ENCODE measurements around the gene TCERG1L. TPM values are rescaled to one million over a fixed set of nuclear protein-coding genes. Genes with fewer than 3 reads are reported as not detected.

Gene TCERG1L
- total RNA-seq, 2 experiments from 2014 or later = not detected

- CTCF ChIA-PET = no interaction called here
- POLR2A ChIA-PET = no interaction called here
- Mint-ChIP-seq H3K9me3 (peaks cover 1% of the 10 kb centered on the region), H3K27ac (no peak overlapping the region), H3K4me1 (ENCODE audit: low read depth) (no peaks in the 10 kb centered on the region), H3K36me3 (ENCODE audit: low read depth) (no peaks in the 10 kb centered on the region), H3K27me3 (peaks cover 3% of the 10 kb centered on the region), H3K4me3 (no peak overlapping the region)
- ATAC-seq (no peak), DNase-seq (no peak)
- intact Hi-C loops (cut with micrococcal nuclease) = no loop called here
- TF ChIP-seq, protein P1, sequence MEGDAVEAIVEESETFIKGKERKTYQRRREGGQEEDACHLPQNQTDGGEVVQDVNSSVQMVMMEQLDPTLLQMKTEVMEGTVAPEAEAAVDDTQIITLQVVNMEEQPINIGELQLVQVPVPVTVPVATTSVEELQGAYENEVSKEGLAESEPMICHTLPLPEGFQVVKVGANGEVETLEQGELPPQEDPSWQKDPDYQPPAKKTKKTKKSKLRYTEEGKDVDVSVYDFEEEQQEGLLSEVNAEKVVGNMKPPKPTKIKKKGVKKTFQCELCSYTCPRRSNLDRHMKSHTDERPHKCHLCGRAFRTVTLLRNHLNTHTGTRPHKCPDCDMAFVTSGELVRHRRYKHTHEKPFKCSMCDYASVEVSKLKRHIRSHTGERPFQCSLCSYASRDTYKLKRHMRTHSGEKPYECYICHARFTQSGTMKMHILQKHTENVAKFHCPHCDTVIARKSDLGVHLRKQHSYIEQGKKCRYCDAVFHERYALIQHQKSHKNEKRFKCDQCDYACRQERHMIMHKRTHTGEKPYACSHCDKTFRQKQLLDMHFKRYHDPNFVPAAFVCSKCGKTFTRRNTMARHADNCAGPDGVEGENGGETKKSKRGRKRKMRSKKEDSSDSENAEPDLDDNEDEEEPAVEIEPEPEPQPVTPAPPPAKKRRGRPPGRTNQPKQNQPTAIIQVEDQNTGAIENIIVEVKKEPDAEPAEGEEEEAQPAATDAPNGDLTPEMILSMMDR (IDR thresholded peaks at IDR 0.05) = no peak
Measured at GRCh38 chr10:131198843-131199242, 112.7 kb downstream of the TCERG1L start.

- no peaks in the 10 kb centered on the region for H3K4me1 Mint-ChIP-seq (ENCODE audit: low read depth)
- CTCF ChIA-PET = no interaction called here
- intact Hi-C loops (cut with micrococcal nuclease) = no loop called here
- POLR2A ChIA-PET = no interaction called here
- peaks cover 1% of the 10 kb centered on the region for H3K9me3 Mint-ChIP-seq
- no peaks in the 10 kb centered on the region for H3K36me3 Mint-ChIP-seq (ENCODE audit: low read depth)
- TF ChIP-seq, protein P1 (IDR thresholded peaks at IDR 0.05) = no peak
- peaks cover 3% of the 10 kb centered on the region for H3K27me3 Mint-ChIP-seq
- no peak overlapping the region for H3K27ac Mint-ChIP-seq
- ATAC-seq = no peak
- no peak for DNase-seq
- no peak overlapping the region for H3K4me3 Mint-ChIP-seq
Measured at GRCh38 chr10:131198401-131198800, 113.1 kb downstream of the TCERG1L start.

- ATAC-seq (no peak), DNase-seq (no peak)
- intact Hi-C loops (cut with micrococcal nuclease) = no loop called here
- peaks cover 13% of the 10 kb centered on the region for H3K9me3 Mint-ChIP-seq
- no peak overlapping the region for H3K4me3 Mint-ChIP-seq
- POLR2A ChIA-PET = interaction anchor here (0.6 kb wide), 1 partner anchor 52 kb away, joined by 3 read pairs; no protein-coding TSS in a partner anchor
- CTCF ChIA-PET = no interaction called here
- H3K27me3 Mint-ChIP-seq = peaks cover 3% of the 10 kb centered on the region
- TF ChIP-seq, protein P1 (IDR thresholded peaks at IDR 0.05) = no peak
- no peaks in the 10 kb centered on the region for H3K36me3 Mint-ChIP-seq (ENCODE audit: low read depth)
- no peak overlapping the region for H3K27ac Mint-ChIP-seq
- H3K4me1 Mint-ChIP-seq (ENCODE audit: low read depth) = no peaks in the 10 kb centered on the region
Measured at GRCh38 chr10:131196176-131196885, 115.2 kb downstream of the TCERG1L start.

- Mint-ChIP-seq H3K4me3 (no peak overlapping the region), H3K4me1 (ENCODE audit: low read depth) (no peaks in the 10 kb centered on the region), H3K36me3 (ENCODE audit: low read depth) (no peaks in the 10 kb centered on the region), H3K9me3 (peaks cover 12% of the 10 kb centered on the region), H3K27ac (no peak overlapping the region), H3K27me3 (peaks cover 3% of the 10 kb centered on the region)
- no peak for DNase-seq
- CTCF ChIA-PET = no interaction called here
- POLR2A ChIA-PET = no interaction called here
- TF ChIP-seq, protein P1 (IDR thresholded peaks at IDR 0.05) = no peak
- no peak for ATAC-seq
- intact Hi-C loops (cut with micrococcal nuclease) = no loop called here
Measured at GRCh38 chr10:131195558-131196159, 115.9 kb downstream of the TCERG1L start.

GRCh38 chr10:131195116-131195515 is 116.4 kb downstream of the TCERG1L start:
- Mint-ChIP-seq H3K9me3 (peaks cover 12% of the 10 kb centered on the region), H3K4me1 (ENCODE audit: low read depth) (no peaks in the 10 kb centered on the region), H3K27me3 (peaks cover 3% of the 10 kb centered on the region), H3K36me3 (ENCODE audit: low read depth) (no peaks in the 10 kb centered on the region), H3K27ac (no peak overlapping the region), H3K4me3 (no peak overlapping the region)
- CTCF ChIA-PET = no interaction called here
- POLR2A ChIA-PET = no interaction called here
- ATAC-seq (no peak), DNase-seq (no peak)
- intact Hi-C loops (cut with micrococcal nuclease) = no loop called here
- TF ChIP-seq, protein P1 (IDR thresholded peaks at IDR 0.05) = no peak
